Epithelial cell of alveolus of lung (primary cell): ENCODE results near the gene TOGARAM1. TPM values are rescaled to one million over a fixed set of nuclear protein-coding genes. Genes with fewer than 3 reads are reported as not detected.

ENCODE experiments used
- total RNA-seq: library from RNA; depleted of rRNA; stranded (reverse); fragments of >200 nt; gene quantifications from 2 replicates; pipeline ENCODE4 v1.2.1, GENCODE V29; 2015

TOGARAM1 gene
- 5.6 and 18.2 TPM in 2 replicates for total RNA-seq

GRCh38 chr14:44961554-44962333 is at the start of gene TOGARAM1, which contains the start of gene KLHL28:
TSS of gene TOGARAM1 (plus strand) at chr14:44962190. CDS start at chr14:44962422, 232 bp downstream.
TSS of gene KLHL28 (minus strand) at chr14:44961947. CDS start at chr14:44945928, 16,019 bp downstream.

GRCh38 chr14:45083976-45084722 is 122.2 kb downstream of the TOGARAM1 start, which contains the start of gene PRPF39:
TSS of gene PRPF39 (plus strand) at chr14:45084116. CDS start at chr14:45095240, 11,124 bp downstream.

Other genes starting within 250 kb of the TOGARAM1 start
- gene KLHL28, start 243 bp upstream of the TOGARAM1 start, total RNA-seq = 4.3 and 6.6 TPM in 2 replicates
- gene PRPF39, start 121.9 kb downstream of the TOGARAM1 start, total RNA-seq = 9.3 and 15.3 TPM in 2 replicates
- 45.8 and 46.2 TPM in 2 replicates for gene FKBP3, start 172.3 kb downstream of the TOGARAM1 start, total RNA-seq
- 3.0 and 12.3 TPM in 2 replicates for gene FANCM, start 173.7 kb downstream of the TOGARAM1 start, total RNA-seq